ENCODE results near the gene DLG5.

DLG5 gene

GRCh38 chr10:77841711-77842375 lies 84.7 kb downstream of the DLG5 start:
- DNase-seq (ENCODE audit: low spot score), result no peak

GRCh38 chr10:77840636-77841035 lies 85.9 kb downstream of the DLG5 start:
- no peak for DNase-seq (ENCODE audit: low spot score)

- no peak for DNase-seq (ENCODE audit: low spot score)
These were observed 88.5 kb downstream of the DLG5 start for GRCh38 chr10:77837925-77838595.

- DNase-seq (ENCODE audit: low spot score), result peak; percentile 42
These were observed 89.2 kb downstream of the DLG5 start for GRCh38 chr10:77837248-77837924.

- no peak for DNase-seq (ENCODE audit: low spot score)
These were observed 90.2 kb downstream of the DLG5 start for GRCh38 chr10:77836299-77836820.

GRCh38 chr10:77835669-77836086 lies 90.9 kb downstream of the DLG5 start:
- no peak for DNase-seq (ENCODE audit: low spot score)

GRCh38 chr10:77834943-77835668 lies 91.4 kb downstream of the DLG5 start:
- no peak for DNase-seq (ENCODE audit: low spot score)

- DNase-seq (ENCODE audit: low spot score), result no peak
These were observed 92.0 kb downstream of the DLG5 start for GRCh38 chr10:77834540-77834939.

- DNase-seq (ENCODE audit: low spot score), result no peak
These were observed 92.8 kb downstream of the DLG5 start for GRCh38 chr10:77833792-77834191.

GRCh38 chr10:77833225-77833624 lies 93.3 kb downstream of the DLG5 start:
- no peak for DNase-seq (ENCODE audit: low spot score)

- no peak for DNase-seq (ENCODE audit: low spot score)
These were observed 94.3 kb downstream of the DLG5 start for GRCh38 chr10:77832238-77832637.

GRCh38 chr10:77829356-77829755 lies 97.2 kb downstream of the DLG5 start:
- no peak for DNase-seq (ENCODE audit: low spot score)

GRCh38 chr10:77828377-77828776 lies 98.2 kb downstream of the DLG5 start:
- no peak for DNase-seq (ENCODE audit: low spot score)

GRCh38 chr10:77827366-77827765 lies 99.2 kb downstream of the DLG5 start:
- DNase-seq (ENCODE audit: low spot score), result no peak

- no peak for DNase-seq (ENCODE audit: low spot score)
These were observed 100.6 kb downstream of the DLG5 start for GRCh38 chr10:77825965-77826364.

GRCh38 chr10:77824908-77825307 lies 101.6 kb downstream of the DLG5 start:
- DNase-seq (ENCODE audit: low spot score), result no peak

- DNase-seq (ENCODE audit: low spot score), result no peak
These were observed 102.6 kb downstream of the DLG5 start for GRCh38 chr10:77823811-77824542.

GRCh38 chr10:77821551-77821950 lies 105.0 kb downstream of the DLG5 start:
- DNase-seq (ENCODE audit: low spot score), result no peak

- DNase-seq (ENCODE audit: low spot score), result no peak
These were observed 105.5 kb downstream of the DLG5 start for GRCh38 chr10:77821036-77821435.

- DNase-seq (ENCODE audit: low spot score), result no peak
These were observed 106.2 kb downstream of the DLG5 start for GRCh38 chr10:77820349-77820748.

GRCh38 chr10:77819210-77820112 lies 107.1 kb downstream of the DLG5 start:
- no peak for DNase-seq (ENCODE audit: low spot score)
